ENCODE measurements around the gene TCEAL3.

- TF ChIP-seq POLR2A (IDR thresholded peaks at IDR 0.05) (no peak), CTCF (IDR thresholded peaks at IDR 0.05) (no peak)
Measured at GRCh38 chrX:103573202-103573601, 34.6 kb upstream of the TCEAL3 start.
